HT1080 (cell line): ENCODE results near the gene CDH4. TPM values are rescaled to one million over a fixed set of nuclear protein-coding genes. Genes with fewer than 3 reads are reported as not detected.

Source experiments
- DNase-seq: peaks from one replicate; pipeline ENCODE4 v3.0.0-alpha.2; 2015; ENCODE audit warnings: low read depth
- total RNA-seq: library from RNA; depleted of rRNA; stranded (reverse); fragments of >200 nt; shearing (Covaris generic); gene quantifications from 2 replicates; pipeline ENCODE4 v1.2.3, GENCODE V29; 2014

CDH4 gene
- total RNA-seq, 1 experiment from 2014 or later, result 10.8 TPM

- no peak for DNase-seq
These were observed 508.7 kb downstream of the CDH4 start for GRCh38 chr20:61760731-61761130.

DNA sequence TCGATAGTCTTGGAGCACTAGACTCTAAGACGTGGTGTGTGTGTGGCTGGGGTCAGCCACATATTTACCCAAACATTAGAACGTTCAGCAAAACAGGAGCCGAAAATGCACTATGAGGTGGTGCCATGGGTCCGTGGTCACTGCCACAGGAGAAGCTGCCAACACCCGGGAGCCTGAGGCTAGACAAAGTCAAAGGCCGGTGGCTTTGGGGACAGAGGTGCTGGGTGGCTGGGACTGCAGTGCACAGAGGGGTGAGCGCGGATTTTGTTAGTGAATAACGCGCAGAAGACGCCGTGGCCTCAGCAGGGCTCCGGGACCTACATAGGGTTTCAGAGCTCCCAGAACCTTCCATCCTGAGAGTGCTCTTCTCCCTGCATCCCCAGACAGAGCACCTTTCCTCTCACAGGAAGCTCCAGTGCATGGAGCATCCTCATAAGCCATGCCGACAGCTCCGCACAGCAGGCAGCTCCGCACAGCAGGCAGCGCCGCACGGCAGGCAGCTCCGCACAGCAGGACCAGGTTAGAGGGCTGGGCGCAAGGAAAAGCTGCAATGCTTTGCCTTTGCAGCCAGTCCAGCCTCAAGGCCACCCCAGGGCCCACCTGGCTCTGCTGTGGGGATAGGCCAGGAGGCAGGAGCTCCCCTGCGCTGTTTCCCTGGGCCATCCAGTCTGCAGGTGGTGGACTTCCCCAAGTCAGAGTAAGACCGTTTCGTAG is 509.5 kb downstream of the CDH4 start:
- DNase-seq, result no peak

DNA sequence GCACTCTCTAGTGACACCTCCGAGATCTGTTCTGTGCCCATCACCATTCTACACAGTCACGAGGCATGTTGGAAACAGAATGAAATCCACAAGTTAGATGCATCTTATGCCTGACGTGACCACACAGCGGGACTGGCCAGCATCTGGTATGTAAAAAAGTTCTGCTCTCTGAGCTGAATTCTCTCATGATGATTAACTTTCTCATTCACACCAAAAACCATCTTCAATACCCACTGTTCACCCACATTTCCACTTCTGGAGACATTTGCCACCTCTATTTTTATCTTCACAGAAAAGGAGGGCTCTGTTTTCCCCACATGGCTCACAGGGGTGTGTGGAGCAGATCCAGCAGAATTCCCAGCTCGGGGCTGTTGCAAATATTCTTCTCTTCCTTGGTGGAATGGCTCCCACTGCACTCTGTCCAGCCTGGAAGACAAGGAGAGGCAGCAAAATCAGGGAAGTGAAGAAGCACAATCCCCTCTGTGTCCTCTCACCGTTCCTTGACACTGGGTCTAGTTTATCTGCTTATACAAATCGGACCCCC is 510.2 kb downstream of the CDH4 start:
- no peak for DNase-seq

GRCh38 chr20:61762886-61763739 is 511.1 kb downstream of the CDH4 start:
- no peak for DNase-seq

GRCh38 chr20:61763740-61764400 is 511.8 kb downstream of the CDH4 start:
- DNase-seq, result no peak

GRCh38 chr20:61764471-61765025 is 512.5 kb downstream of the CDH4 start:
- no peak for DNase-seq

DNA sequence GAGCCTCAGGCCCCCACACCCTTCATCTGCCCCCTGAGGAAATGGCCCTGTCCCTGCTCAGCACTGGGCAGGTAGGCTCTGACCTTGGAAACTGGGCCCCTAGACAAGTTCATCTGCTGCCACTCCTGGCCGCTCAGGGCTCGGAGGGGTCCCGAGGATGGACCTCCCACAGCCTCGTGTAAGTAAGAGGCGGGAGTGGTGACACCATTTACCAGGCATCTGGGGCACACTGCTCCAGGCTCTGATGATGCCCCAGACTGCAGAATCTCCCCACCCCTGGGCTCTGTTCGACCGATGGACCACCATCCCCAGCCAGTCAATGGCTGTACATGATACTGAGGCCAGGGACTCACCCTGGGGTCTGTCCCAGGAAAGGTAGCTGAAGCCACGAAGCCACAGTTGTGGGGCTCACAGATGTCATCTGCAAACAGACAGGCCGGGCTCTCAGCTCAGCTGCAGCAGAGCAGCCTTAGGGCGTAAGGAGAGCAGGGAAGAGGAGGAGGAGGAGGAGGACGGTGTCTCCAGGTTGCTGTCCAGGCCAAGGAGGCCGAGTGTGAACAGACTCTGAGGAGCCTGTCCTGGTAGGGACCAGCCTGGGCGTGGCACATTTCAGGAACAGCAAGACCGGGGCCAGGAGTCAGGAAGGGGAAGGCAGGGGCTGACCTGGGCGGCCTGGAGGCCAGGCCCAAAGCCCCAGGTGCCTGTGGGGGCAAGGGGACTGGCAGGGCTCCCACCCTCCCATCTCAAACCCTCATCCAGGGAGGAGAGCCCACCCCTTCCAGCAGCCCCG is 513.2 kb downstream of the CDH4 start:
- DNase-seq, result no peak

DNA sequence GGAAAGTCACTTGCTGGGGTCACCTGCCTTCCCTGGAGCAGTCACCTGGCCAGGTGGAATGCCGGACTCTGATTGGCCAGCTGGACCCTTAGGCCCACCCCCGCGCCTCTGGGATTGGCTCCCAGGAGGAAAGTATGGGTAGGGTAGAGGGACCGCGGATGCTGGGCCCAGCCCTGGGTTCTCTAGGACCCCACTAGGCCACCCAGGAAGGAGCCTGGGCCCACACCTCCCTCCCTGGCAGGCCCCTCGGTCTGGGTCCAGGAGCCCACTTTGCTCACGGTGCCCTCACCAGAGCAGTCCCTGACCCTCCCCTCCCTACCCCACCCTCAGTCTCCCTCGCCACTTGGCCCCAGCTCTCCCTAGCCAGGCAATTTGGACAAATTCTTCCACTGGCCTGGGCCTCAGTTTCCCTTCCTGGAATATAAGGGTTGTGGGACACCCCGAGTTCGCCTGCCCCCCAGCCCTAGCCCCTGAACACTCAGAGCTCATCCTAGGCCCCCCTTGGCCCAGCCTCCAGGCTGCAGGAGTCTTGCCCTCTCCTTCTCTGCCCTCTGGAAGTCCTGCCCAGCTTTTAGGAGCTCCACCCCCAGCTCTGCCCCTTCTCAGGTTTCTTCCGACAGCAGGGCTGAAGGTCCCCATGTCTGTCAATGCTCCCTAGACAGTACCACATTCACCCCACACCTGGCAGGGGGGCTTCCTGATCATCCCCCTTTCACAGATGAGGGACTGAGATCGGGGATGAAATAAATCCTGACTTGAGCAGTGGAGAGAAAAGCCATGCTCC is 514.0 kb downstream of the CDH4 start:
- no peak for DNase-seq

- DNase-seq, result no peak
These were observed 515.0 kb downstream of the CDH4 start for GRCh38 chr20:61766921-61767610.

DNA sequence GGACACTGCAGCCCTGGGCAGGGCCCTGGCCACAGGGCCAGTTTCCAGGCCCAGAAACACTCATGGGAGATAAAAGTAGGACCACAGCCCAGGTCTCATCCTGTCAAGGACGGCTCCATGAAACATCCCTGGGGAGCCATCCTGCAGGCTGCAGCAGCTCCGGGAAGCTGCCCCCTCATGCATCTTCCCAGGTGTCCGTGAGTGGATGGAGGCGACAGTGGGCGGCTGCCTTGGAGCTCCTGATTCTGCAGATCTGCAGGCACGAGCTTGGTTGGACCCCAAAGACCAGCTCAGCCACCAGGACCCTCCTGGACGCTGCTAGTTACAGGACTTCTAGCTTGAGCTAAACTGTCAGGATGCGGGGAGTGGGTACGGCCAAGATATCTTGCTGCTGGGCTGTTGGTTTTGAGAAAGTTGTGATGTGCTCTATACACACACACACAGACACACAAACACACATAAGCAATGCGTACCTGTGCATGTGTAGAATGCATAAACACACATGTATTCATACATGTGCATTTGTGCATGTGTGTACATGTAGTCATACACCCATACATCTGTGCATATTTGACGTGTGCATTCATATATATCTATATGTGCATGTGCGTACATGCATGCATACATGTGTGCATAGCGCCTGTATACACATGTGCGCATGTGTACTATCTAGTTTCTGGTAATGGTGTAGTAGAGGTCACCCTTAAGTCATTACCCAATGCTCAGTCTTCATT is 515.9 kb downstream of the CDH4 start:
- DNase-seq, result no peak

- DNase-seq, result no peak
These were observed 516.7 kb downstream of the CDH4 start for GRCh38 chr20:61768571-61769285.

GRCh38 chr20:61769286-61769832 is 517.3 kb downstream of the CDH4 start:
- DNase-seq, result no peak

DNA sequence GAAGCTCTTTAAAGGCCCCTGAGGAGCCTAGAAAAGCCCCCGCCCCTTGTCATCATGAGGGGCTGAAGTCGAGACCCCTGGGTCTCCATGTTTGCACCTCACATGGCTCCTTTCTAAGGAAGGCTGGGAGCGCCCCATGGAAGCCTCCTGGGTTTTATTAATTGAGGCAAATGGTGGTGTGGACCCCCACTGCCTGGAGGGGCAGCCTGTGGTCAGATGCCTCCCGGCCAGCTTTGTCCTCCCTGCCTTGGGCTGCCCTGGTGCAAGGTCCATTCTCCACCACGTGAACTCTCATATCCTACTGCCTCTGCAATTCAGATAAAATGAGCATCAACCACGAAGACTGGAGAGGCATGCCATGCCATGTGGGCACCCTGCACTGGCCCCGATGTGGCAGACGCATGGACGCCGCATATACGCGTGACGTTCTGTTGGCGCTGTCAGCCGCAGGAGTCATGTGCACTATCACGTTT is 518.1 kb downstream of the CDH4 start:
- no peak for DNase-seq

- no peak for DNase-seq
These were observed 519.8 kb downstream of the CDH4 start for GRCh38 chr20:61771805-61772350.

- no peak for DNase-seq
These were observed 521.0 kb downstream of the CDH4 start for GRCh38 chr20:61772828-61773631.

- no peak for DNase-seq
These were observed 522.0 kb downstream of the CDH4 start for GRCh38 chr20:61773926-61774587.
